ENCODE results near the gene ZXDC. TPM values are rescaled to one million over a fixed set of nuclear protein-coding genes. Genes with fewer than 3 reads are reported as not detected.

Gene ZXDC
- total and polyA plus RNA-seq, 2 experiments from 2014 or later: 24.1 to 25.0 TPM

- H3K27me3 ChIP-seq: no peaks in the 10 kb centered on the region
- 85% methylated on average over 14 of the region's 15 CpGs for WGBS (ENCODE audit: low lambda C conversion rate, missing lambda C conversion rate)
- H3K9me3 ChIP-seq (ENCODE audit: low read depth): no peaks in the 10 kb centered on the region
- H3K9me2 ChIP-seq (replicated peaks; ENCODE audit: insufficient read depth): no peaks in the 10 kb centered on the region
- TF ChIP-seq EZH2 (IDR thresholded peaks at IDR 0.05; ENCODE audit: borderline replicate concordance) (no peak), EZH2phosphoT487 (IDR thresholded peaks at IDR 0.05; ENCODE audit: low read depth, severe bottlenecking, unreplicated experiment) (no peak)
- TF ChIP-seq, protein P1, sequence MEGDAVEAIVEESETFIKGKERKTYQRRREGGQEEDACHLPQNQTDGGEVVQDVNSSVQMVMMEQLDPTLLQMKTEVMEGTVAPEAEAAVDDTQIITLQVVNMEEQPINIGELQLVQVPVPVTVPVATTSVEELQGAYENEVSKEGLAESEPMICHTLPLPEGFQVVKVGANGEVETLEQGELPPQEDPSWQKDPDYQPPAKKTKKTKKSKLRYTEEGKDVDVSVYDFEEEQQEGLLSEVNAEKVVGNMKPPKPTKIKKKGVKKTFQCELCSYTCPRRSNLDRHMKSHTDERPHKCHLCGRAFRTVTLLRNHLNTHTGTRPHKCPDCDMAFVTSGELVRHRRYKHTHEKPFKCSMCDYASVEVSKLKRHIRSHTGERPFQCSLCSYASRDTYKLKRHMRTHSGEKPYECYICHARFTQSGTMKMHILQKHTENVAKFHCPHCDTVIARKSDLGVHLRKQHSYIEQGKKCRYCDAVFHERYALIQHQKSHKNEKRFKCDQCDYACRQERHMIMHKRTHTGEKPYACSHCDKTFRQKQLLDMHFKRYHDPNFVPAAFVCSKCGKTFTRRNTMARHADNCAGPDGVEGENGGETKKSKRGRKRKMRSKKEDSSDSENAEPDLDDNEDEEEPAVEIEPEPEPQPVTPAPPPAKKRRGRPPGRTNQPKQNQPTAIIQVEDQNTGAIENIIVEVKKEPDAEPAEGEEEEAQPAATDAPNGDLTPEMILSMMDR (IDR thresholded peaks at IDR 0.05; ENCODE audit: poor library complexity): no peak
- no peak overlapping the region for H3K4me3 ChIP-seq
- no peak overlapping the region for H3K4me2 ChIP-seq
- H4K20me1 ChIP-seq (ENCODE audit: insufficient read depth, poor library complexity, severe bottlenecking): no peaks in the 10 kb centered on the region
- DNase-seq (ENCODE audit: low spot score): no peak
- H3K27ac ChIP-seq: no peak overlapping the region
- no peaks in the 10 kb centered on the region for H3K36me3 ChIP-seq (replicated peaks; ENCODE audit: insufficient read depth, low read depth)
- no peaks in the 10 kb centered on the region for H3K79me2 ChIP-seq
- H3K4me1 ChIP-seq (ENCODE audit: insufficient read depth): peaks cover 6% of the 10 kb centered on the region
- H2AFZ ChIP-seq: no peak overlapping the region
These were observed 7.0 kb upstream of the ZXDC start for GRCh38 chr3:126482503-126483255.

DNA sequence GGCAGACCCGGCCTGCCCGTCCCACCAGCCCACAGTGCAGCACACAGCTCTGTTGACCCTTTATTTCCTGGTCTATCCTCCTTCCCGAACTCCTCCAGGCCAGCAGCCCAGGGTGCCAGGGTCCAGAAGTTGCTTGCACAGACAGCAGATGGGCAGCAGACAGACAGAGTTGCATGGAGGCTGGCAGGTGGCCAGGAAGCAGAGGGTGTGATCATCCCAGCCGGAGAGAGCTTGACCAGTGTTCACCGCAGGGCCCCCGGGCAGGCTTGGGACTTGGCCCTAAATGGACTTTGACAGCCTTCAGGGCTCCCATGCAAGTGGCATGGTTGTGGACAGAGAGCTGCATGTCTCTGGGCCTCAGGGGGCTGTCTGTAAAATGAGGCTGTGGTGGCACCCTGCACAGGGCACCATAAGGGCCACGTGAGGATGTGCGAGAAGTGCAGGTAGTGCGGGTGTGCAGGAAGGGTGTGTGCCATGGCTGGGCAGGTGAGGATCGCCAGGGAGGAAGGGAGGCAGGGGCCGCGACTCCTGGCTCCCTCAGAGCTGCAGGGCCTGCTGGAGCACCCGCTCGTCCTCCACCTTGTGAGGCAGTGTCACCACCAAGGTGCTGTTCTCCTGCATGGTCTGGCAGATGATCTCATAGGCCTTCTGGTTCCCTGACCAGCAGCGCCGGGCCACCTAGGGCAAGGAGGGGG, 6.3 kb upstream of the ZXDC start:
- H3K4me1 ChIP-seq (ENCODE audit: insufficient read depth): peaks cover 6% of the 10 kb centered on the region
- 84% methylated on average over 16 of the region's 16 CpGs for WGBS (ENCODE audit: low lambda C conversion rate, missing lambda C conversion rate)
- TF ChIP-seq EZH2phosphoT487 (IDR thresholded peaks at IDR 0.05; ENCODE audit: low read depth, severe bottlenecking, unreplicated experiment): no peak
- TF ChIP-seq EZH2 (IDR thresholded peaks at IDR 0.05; ENCODE audit: borderline replicate concordance): no peak
- TF ChIP-seq, protein P1 (IDR thresholded peaks at IDR 0.05; ENCODE audit: poor library complexity): no peak
- no peaks in the 10 kb centered on the region for H3K9me2 ChIP-seq (replicated peaks; ENCODE audit: insufficient read depth)
- no peaks in the 10 kb centered on the region for H3K36me3 ChIP-seq (replicated peaks; ENCODE audit: insufficient read depth, low read depth)
- H3K4me2 ChIP-seq: no peak overlapping the region
- no peak overlapping the region for H2AFZ ChIP-seq
- no peaks in the 10 kb centered on the region for H3K79me2 ChIP-seq
- no peaks in the 10 kb centered on the region for H3K9me3 ChIP-seq (ENCODE audit: low read depth)
- peak overlapping the region; percentile 46 for H3K27ac ChIP-seq
- H3K27me3 ChIP-seq: no peaks in the 10 kb centered on the region
- H3K4me3 ChIP-seq: no peak overlapping the region
- peak; percentile 66 for DNase-seq (ENCODE audit: low spot score)
- no peaks in the 10 kb centered on the region for H4K20me1 ChIP-seq (ENCODE audit: insufficient read depth, poor library complexity, severe bottlenecking)

GRCh38 chr3:126480861-126481260, 5.2 kb upstream of the ZXDC start:
- Histone ChIP-seq H3K4me2 (no peak overlapping the region), H3K9me3 (ENCODE audit: low read depth) (no peaks in the 10 kb centered on the region), H3K9me2 (replicated peaks; ENCODE audit: insufficient read depth) (no peaks in the 10 kb centered on the region), H3K36me3 (replicated peaks; ENCODE audit: insufficient read depth, low read depth) (no peaks in the 10 kb centered on the region), H3K27me3 (no peaks in the 10 kb centered on the region), H3K27ac (peak overlapping the region; percentile 46), H4K20me1 (ENCODE audit: insufficient read depth, poor library complexity, severe bottlenecking) (no peaks in the 10 kb centered on the region), H3K4me1 (ENCODE audit: insufficient read depth) (peaks cover 6% of the 10 kb centered on the region), H2AFZ (no peak overlapping the region), H3K4me3 (no peak overlapping the region), H3K79me2 (no peaks in the 10 kb centered on the region)
- 83% methylated on average over 8 of the region's 8 CpGs for WGBS (ENCODE audit: low lambda C conversion rate, missing lambda C conversion rate)
- TF ChIP-seq EZH2phosphoT487 (IDR thresholded peaks at IDR 0.05; ENCODE audit: low read depth, severe bottlenecking, unreplicated experiment) (no peak), EZH2 (IDR thresholded peaks at IDR 0.05; ENCODE audit: borderline replicate concordance) (no peak)
- TF ChIP-seq, protein P1 (IDR thresholded peaks at IDR 0.05; ENCODE audit: poor library complexity): no peak
- no peak for DNase-seq (ENCODE audit: low spot score)
